GM13976 (cell line): ENCODE measurements around the gene TNFRSF13B.
"Not testable (repeated sequence)": the region's sequence is repeated elsewhere in the genome, so short reads cannot be mapped to it uniquely, and the experiment has no call there.

ENCODE experiments used
- DNase-seq: peaks from one replicate; pipeline ENCODE4 v3.0.0; 2012; ENCODE audit warnings: low spot score
- in situ Hi-C: fragments of 300-500 bp; cut with MboI; formaldehyde crosslinking; loops from one replicate; pipeline ENCODE4 v1.12.0; 2022; ENCODE audit warnings: low sequenced_read_pairs, mixed read lengths, inconsistent platforms; ENCODE audit not compliant: unreplicated experiment
- TF ChIP-seq, protein P1 (sequence below): IDR thresholded peaks from 2 replicates; pipeline ENCODE4 v1.5.1; 2012; ENCODE audit warnings: borderline replicate concordance, mild to moderate bottlenecking; ENCODE audit not compliant: insufficient read depth; ENCODE audit errors: extremely low read depth, missing control alignments, control extremely low read depth

Gene TNFRSF13B

DNA sequence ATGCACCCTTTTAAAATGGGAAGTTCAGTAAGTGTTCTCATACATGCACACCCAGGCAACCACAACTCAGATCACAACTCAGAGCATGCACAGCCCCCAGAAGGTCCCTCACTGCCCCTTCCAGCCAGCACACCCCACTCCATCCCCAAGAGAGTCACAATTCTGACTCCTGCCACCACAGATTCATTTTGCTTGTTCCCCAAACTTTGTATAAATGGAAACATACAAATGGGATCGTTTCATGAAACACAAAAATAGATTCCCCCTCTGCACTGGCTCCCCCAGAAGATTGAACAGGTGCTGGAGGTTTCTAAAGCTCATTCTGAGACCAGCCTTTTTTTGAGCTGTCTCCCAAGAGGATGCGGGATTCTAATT is 3.3 kb upstream of the TNFRSF13B start:
- TF ChIP-seq, protein P1, sequence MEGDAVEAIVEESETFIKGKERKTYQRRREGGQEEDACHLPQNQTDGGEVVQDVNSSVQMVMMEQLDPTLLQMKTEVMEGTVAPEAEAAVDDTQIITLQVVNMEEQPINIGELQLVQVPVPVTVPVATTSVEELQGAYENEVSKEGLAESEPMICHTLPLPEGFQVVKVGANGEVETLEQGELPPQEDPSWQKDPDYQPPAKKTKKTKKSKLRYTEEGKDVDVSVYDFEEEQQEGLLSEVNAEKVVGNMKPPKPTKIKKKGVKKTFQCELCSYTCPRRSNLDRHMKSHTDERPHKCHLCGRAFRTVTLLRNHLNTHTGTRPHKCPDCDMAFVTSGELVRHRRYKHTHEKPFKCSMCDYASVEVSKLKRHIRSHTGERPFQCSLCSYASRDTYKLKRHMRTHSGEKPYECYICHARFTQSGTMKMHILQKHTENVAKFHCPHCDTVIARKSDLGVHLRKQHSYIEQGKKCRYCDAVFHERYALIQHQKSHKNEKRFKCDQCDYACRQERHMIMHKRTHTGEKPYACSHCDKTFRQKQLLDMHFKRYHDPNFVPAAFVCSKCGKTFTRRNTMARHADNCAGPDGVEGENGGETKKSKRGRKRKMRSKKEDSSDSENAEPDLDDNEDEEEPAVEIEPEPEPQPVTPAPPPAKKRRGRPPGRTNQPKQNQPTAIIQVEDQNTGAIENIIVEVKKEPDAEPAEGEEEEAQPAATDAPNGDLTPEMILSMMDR, result no peak
- in situ Hi-C loops, result no loop called here
- no peak for DNase-seq

DNA sequence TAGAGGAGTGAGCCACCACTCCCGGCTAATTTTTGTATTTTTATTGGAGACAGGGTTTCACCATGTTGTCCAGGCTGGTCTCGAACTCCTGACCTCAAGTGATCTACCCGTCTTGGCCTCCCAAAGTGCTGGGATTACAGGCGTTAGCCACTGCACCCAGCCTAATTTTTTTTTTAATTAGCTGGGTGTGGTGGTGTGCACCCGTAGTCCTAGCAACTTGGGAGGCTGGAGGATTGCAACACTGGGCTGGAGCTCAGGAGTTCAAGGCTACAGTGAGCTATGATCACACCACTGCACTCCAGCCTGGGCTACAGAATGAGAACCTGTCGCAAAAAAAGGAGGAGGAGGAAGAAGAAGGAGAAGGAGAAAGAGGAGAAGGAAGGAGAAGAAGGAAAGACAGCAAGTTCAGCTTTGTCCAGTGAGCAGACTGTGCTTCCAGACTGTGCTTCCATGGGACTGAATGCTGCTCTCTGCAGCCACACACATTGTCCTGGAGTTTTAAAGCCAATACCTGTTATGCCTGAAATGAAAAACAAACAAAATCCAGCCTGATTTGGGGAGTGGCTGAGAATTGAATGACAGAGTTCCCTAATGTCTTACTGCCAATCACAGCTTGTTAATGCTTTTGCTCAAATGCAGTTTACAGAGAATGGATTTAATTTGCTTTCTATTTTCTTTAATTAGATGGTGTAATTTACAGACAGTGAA is 2.8 kb upstream of the TNFRSF13B start:
- TF ChIP-seq, protein P1, result no peak
- DNase-seq, result no peak
- in situ Hi-C loops, result no loop called here

DNA sequence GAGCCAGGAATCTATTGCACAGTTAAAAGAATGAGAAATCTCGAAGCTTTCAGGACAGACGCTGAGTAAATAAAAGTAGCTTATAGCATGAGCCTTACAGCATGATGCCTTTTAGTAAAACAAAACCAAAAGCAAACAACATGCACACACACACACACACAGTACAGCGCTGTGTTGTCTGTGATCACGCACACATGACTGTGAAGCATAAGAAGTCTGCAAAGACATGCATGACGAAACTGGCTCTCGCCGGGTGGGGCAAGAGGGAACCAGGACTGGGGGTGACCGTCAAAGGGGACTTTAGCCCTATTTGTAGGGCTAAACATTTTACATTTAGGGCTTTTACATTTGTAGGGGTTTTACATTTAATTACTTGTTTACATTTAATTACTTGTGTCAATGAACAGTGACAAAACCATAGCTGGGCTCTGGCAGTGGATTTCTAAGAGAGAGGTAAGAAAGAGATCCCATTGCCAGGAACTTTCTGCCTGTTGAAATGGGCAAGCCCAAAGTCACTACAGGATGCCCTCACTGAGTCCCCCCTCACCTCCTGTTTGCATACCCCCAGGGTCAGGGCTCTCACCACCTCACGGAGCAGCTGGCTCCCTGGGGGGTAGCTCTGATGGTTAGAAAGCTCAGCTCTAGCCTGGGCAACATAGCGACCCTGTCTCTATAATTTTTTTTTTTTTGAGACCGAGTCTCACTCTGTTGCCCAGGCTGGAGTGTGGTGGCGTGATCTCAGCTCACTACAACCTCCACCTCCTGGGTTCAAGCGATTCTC is 2.0 kb upstream of the TNFRSF13B start:
- no peak for DNase-seq
- TF ChIP-seq, protein P1, result no peak
- in situ Hi-C loops, result no loop called here

DNA sequence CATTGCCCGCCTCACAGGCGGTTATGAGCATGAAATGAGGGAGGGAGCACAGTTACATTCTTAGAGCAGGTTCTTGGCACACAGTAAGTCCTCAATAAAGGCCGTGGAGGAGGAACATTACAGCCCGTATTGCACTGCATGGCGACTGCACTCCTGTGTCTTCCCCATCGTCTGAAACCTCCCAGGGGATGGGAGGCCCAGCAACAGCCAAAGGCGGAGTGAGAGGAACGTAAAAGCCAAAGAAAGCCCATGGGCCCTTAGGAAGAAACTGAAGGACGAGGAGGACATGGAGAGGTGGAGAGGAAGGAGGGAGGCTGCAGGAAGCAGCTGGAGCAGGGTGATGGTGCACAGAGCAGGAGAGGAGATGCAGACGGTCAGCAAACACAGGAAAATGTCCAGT is 1.1 kb upstream of the TNFRSF13B start:
- DNase-seq, in situ Hi-C loops: not testable (repeated sequence)

DNA sequence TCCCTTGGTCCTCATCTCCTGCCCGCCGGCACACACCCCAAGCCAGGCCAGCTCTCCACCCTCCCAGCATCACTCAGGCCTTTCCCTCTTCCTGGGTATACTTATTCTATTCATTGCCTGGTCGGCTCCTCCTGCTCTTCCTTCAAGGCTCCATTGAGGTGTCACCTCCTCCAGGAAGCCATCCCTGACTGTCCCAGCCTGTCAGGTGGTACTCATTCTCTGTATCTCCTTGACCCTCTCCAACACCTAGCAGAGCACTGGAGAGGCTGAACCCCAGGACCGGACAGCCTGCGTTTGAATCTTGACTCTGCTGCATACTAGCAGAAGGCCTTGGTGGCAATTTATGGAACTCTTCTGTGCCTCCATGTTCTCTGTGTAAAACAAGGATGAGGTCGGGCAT is 428 bp upstream of the TNFRSF13B start:
- no peak for DNase-seq
- in situ Hi-C loops, result no loop called here
- TF ChIP-seq, protein P1, result no peak

DNA sequence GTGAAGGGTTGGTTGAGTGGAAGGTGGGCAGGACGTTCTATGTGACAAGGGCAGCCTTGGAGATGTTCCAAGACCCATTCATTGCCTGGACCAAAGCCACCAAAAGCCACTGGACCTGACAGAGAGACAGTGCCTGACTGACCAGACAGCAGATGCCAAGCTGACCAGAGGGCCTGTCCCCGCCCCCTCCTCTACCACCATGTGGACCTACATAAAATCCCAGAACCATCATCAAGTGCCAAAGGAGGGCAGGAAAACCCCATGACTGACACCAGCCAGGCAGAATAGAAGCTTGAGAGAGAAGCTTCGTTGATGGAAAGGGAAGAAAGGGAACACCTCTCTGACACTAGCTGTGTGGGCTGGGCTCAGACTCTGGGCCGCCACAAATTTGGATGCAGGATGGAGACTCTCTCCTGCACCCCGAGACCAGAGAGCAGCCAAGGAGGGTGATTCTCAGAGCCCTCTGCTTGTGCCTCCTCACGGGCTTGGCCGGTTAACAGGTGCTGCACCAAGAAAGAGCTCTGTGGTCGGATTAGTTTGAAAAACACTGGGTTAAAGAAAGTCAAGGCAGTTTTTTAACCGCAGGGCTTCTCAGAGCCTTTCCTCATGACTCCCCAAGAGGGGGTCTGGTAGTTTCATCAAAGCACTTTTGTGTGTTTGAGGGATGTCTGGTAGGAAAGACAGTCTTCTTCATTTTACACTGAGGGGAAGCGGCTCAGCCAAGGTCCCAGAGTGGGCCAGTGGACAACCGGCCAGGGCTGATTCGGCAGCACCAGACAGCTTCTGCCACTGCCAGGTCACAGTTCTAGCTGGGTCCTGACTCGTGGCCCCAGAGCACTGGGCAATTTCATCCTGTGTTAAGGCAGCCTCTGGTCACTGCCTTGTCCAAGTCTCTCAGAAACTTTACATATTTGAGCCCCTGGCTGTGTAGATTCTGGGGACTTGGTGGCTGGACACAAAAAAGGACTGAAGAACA is 1.7 kb downstream of the TNFRSF13B start:
- no peak for DNase-seq
- in situ Hi-C loops, result no loop called here
- TF ChIP-seq, protein P1, result no peak
